D721Med (cell line): ENCODE results near the gene PAX7.

Source experiments
- DNase-seq: peaks from one replicate; pipeline ENCODE4 v3.0.0; 2011; ENCODE audit warnings: low spot score; ENCODE audit not compliant: insufficient read length
- FAIRE-seq: peaks from 2 replicates; lab custom pipeline; 2011; peaks lifted over from hg19 to GRCh38; lab: Jason Lieb, UNC
- TF ChIP-seq, protein P1 (sequence below): IDR thresholded peaks from 2 replicates; pipeline ENCODE4 v1.5.1; 2012; ENCODE audit warnings: mild to moderate bottlenecking, control low read depth; ENCODE audit not compliant: insufficient read depth; ENCODE audit errors: missing control alignments

The PAX7 gene

DNA sequence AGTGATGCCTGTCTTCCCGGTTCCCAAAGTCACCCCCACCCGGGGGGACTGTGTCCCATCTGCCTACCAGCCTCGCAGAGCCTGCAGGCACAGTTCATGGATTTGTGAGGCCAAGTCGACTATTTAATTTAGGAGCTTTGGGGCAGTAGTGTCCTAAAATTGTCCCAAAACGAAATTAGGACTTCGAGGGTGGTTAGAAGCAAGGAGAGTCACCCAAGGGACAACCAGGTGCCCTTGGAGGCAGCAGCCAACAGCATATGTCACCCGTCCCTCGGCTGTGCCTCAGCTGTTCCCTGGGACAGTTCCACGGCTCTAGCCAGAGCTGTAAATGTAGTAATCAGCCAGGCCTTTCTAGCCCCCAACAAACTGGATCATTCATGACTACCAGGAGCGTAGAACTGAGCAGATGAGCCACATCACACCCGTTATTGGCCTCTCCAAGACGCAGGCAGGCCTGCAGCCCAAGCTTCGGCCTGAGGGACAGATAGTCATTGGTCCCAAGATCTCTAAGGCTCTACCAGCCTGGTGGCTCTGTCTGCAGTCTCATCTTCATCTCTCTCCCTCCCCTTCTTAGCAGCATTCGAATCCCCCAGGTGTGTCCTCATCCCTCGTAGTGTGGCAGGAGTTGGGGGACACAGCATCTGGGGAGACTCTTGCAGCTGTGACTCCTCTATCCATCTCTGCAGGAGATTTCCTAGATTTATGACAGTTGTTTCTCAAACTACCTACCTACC, 2.9 kb downstream of the PAX7 start:
- TF ChIP-seq, protein P1, sequence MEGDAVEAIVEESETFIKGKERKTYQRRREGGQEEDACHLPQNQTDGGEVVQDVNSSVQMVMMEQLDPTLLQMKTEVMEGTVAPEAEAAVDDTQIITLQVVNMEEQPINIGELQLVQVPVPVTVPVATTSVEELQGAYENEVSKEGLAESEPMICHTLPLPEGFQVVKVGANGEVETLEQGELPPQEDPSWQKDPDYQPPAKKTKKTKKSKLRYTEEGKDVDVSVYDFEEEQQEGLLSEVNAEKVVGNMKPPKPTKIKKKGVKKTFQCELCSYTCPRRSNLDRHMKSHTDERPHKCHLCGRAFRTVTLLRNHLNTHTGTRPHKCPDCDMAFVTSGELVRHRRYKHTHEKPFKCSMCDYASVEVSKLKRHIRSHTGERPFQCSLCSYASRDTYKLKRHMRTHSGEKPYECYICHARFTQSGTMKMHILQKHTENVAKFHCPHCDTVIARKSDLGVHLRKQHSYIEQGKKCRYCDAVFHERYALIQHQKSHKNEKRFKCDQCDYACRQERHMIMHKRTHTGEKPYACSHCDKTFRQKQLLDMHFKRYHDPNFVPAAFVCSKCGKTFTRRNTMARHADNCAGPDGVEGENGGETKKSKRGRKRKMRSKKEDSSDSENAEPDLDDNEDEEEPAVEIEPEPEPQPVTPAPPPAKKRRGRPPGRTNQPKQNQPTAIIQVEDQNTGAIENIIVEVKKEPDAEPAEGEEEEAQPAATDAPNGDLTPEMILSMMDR = no peak
- FAIRE-seq (no peak), DNase-seq (no peak)

DNA sequence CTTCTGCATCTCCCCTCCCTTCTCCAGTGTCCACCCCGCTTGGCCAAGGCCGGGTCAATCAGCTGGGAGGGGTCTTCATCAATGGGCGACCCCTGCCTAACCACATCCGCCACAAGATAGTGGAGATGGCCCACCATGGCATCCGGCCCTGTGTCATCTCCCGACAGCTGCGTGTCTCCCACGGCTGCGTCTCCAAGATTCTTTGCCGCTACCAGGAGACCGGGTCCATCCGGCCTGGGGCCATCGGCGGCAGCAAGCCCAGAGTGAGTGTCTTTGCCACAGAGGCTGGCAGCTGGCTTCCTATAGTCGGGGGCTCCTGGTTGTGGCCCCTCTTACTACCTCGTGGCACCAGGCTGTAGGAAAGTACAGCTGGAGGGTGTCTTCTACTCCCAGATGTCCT, 3.6 kb downstream of the PAX7 start:
- FAIRE-seq = no peak
- no peak for DNase-seq
- TF ChIP-seq, protein P1 = no peak

DNA sequence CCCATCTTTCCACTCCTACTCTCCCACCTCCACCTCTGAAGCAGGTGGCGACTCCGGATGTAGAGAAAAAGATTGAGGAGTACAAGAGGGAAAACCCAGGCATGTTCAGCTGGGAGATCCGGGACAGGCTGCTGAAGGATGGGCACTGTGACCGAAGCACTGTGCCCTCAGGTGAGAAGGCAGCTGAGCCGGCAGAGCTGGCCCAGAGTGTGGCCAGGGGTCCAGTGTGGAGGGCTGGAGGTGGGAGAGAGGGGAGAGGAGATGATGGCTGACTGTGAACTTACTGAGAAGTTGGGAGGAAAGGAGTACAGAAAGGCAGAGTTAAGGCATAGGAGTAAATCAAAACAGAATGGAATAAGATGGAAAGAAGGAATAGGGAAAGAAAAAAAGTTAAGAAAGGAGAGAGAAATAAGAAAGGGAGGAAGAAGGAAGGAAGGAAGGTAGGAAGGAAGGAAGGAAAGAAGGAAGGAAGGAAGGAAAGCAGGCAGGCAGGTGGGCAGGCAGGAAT, 4.5 kb downstream of the PAX7 start:
- TF ChIP-seq, protein P1 = no peak
- FAIRE-seq (no peak), DNase-seq (no peak)

DNA sequence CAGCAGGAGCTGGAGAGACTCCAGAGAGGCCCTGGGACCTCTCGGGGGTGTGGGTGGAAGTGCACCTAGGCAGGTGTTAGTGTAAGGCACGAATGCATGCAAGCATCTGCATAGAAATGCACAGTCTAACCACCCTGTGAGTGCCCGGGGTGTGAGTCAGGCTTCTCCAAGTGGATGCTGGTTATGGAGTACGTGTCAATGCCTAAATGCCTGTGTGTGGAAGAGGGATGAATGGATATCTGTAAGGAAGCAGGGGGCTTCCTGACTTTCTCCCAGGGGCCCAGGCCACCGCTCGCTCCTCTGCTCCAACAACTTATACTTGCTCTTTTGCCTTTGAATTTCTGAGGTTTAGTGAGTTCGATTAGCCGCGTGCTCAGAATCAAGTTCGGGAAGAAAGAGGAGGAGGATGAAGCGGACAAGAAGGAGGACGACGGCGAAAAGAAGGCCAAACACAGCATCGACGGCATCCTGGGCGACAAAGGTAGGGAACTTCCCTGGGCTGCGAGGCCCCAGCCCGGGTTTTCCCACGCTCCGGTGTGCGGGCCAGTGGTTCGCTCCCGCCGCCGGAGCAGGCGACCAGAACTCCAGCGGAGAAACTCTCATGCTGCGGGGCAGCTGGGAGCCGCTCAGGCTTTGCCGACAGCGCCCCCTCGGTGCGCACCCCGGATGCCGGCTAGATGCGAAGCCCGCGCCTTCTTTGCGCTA, 5.4 kb downstream of the PAX7 start:
- TF ChIP-seq, protein P1 = no peak
- DNase-seq = no peak
- no peak for FAIRE-seq

DNA sequence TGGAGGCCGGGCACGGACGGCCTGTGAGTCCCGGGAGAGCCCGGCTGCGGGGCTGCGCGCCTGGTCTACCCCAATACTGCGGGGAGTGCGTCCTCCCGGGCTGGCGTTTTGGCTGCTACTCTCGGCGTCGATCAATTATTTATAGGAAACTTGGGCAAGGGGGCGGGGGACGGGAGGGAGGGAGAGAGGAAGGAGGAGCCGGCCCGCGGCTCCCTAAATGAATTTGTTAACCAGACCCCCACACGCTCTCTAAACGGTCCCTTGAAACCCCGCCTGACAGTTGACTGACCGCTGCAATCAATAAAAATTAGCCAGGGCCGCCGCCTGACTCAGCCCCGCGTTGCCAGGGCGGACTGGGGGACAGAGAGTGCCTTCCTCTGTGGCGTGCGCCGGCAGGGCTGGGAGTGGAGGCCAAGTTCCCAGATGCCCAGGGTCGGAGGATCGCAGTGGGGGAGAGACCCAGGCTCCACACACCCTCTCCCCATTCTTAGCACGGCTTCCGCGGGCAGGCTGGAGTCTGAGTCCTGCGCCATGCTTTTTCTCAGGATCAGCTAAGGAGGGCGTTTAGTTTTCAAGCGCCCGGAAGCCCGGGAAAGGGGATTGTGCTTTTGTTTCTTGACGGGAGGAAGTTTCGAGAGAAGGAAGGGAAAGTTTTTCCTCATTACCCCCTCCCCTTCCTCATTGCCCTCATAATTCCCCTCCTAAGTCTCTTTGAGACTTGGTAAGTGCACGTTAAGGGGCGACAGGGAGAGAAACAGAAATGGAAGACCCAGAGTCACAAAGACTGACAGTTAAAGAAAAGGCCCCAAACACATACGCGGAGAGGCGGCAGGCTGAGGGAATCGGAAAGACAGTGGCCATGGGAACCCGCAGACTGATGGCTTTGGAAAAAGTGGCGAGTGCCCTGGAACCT, 6.2 kb downstream of the PAX7 start:
- DNase-seq (no peak), FAIRE-seq (no peak)
- TF ChIP-seq, protein P1 = no peak

DNA sequence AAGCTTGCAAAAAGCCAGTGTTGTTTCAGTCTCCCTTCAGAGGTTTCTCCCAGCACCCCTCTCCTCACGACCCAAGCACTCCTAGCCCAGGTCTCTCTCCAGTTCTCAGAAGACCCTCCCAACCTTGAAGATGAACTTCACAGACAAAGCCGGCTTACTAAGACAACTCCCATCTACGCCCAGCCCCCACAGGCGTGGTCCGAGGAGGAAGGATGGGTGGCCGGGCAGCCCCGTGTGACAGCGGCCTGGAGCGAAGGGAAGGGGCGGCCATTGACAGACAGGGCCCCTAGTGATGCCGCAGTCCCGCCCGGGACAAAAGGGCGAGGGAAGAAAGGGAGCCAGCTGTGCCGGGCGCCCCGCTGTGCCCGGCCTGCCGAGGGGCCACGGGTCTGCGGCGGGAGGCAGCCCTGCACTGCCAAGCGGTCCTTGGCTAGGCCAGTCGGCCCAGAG, 6.9 kb downstream of the PAX7 start:
- no peak for DNase-seq
- no peak for FAIRE-seq

More for the DNA sequence above, 6.9 kb downstream of the PAX7 start:
- TF ChIP-seq, protein P1 = no peak
